GM13977 (cell line): ENCODE measurements around the gene FSTL3.

ENCODE experiments used
- DNase-seq: peaks from one replicate; pipeline ENCODE4 v3.0.0; 2012; ENCODE audit warnings: low spot score
- CTCF ChIP-seq: IDR thresholded peaks from 2 replicates; pipeline ENCODE4 v1.5.1; 2012; ENCODE audit warnings: mild to moderate bottlenecking, control low read depth; ENCODE audit not compliant: insufficient read depth; ENCODE audit errors: extremely low read depth, missing control alignments
- in situ Hi-C: fragments of 300-500 bp; cut with MboI; formaldehyde crosslinking; loops from one replicate; pipeline ENCODE4 v1.12.0; 2022; ENCODE audit warnings: low sequenced_read_pairs, low pct_unique_long_range_greater_than_20kb, mixed read lengths, inconsistent platforms; ENCODE audit not compliant: unreplicated experiment

FSTL3 gene

DNA sequence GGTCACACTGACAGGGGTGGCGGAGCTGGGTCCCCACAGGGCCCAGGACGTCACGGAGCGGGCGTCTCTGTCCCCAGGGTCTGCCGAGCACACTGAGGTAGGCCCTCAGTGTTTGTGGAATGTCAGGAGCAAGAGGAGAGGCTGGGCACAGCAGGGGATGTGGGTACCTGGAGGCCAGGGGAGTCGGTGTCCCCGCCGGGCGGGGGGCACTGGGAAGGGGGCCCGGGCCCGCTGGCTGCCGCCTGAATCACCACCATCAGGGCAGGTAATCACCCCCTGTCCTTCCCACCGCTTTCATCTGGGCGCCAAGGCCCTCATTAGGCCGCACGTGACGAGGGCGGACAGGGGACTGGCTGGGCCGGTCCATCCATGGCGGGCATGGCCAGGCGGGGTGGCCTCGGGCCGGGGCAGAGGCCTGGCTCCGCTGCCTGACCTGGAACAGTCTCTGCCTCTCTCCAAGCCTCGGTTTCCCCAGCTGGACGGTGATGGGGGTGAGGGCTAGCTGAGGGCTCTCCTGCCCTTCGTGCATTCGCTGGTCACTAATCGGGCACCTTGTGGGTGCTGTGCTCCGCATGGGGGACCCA lies 35.5 kb upstream of the FSTL3 start:
- in situ Hi-C loops, result no loop called here
- TF ChIP-seq CTCF, result no peak
- DNase-seq, result no peak

DNA sequence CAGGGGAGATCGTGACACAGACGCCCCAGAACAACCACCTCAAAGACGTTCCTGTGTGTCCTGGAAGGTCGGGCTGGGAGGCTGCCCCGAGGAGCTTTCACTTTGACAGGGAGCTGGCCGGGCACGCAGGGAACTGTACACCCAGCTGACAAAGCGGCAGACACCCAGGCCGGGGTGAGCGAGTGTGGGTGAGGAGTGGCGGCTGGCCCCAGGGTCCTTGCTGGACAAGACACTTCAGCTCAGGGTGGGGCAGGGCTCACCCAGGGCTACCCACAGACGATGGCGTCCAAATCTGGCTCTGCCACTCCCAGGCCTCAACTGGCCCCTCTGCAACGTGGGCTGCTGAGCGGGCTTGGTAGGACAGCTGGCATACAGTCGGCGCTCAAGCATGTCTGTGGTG lies 34.5 kb upstream of the FSTL3 start:
- no peak for DNase-seq
- TF ChIP-seq CTCF, result no peak
- in situ Hi-C loops, result no loop called here

- TF ChIP-seq CTCF, result no peak
- in situ Hi-C loops, result no loop called here
- DNase-seq, result no peak
Measured at GRCh38 chr19:642767-643727, 33.1 kb upstream of the FSTL3 start.

- no peak for DNase-seq
- TF ChIP-seq CTCF, result no peak
- in situ Hi-C loops, result no loop called here
Measured at GRCh38 chr19:643736-644135, 32.5 kb upstream of the FSTL3 start.

GRCh38 chr19:644363-644762 lies 31.8 kb upstream of the FSTL3 start:
- TF ChIP-seq CTCF, result no peak
- in situ Hi-C loops, result no loop called here

GRCh38 chr19:644789-645188 lies 31.4 kb upstream of the FSTL3 start:
- no peak for DNase-seq
- TF ChIP-seq CTCF, result no peak
- in situ Hi-C loops, result no loop called here

More at GRCh38 chr19:644363-644762, 31.8 kb upstream of the FSTL3 start:
- DNase-seq, result no peak
